GM12872 (cell line): ENCODE results near the gene TMEM127.

Experiments
- CTCF ChIP-seq: IDR thresholded peaks from 3 replicates; pipeline ENCODE4 v1.5.1; 2011; ENCODE audit warnings: low read depth, mild to moderate bottlenecking, low read length, moderate library complexity; ENCODE audit not compliant: insufficient read depth

The TMEM127 gene

DNA sequence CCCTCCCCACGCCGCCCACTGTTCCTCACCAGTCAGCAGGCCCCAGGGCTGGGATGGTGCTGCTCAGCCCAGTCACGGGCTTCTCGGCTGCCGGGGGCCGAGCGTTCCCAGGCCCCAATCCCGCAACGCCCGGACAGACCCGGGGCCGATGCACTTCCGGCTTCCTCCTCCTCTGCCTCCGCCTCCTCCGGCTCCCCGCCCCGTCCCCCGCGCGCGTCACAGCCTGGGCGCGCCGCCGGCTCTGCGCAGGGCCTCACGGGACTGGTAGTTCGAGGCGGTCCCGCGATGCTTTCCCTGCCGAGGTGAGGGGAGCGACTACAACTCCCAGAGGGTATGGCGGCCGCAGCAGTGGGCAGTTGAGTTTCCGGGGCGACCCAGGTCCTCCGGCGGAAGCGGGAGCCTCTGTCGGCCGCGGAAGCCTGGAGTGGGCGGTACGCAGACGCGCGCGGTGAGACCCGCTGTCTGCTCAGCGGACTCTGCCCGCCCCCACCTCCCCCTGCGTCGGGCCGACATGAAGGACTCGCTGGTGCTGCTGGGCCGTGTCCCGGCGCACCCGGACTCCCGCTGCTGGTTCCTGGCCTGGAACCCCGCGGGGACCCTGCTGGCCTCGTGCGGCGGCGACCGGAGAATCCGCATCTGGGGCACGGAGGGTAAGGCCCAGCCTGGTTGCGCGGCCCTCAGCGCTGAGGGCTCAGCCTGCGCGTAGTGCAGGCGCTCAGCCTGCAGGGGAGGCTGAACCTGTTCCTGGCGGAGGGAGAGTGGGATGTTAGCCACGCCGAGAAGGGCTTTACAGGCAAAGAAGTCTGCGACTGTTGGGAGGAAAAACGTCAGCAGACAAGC, at the start of gene TMEM127, which contains the start of gene CIAO1:
TSS of gene TMEM127 (minus strand) at position 158 of the 840 bp plus-strand sequence. CDS start 616 bp downstream, outside the sequence.
TSS of gene CIAO1 (plus strand) at position 386 of the 840 bp plus-strand sequence. CDS start at position 512, 126 bp downstream.
- TF ChIP-seq CTCF, result peak; percentile 66

DNA sequence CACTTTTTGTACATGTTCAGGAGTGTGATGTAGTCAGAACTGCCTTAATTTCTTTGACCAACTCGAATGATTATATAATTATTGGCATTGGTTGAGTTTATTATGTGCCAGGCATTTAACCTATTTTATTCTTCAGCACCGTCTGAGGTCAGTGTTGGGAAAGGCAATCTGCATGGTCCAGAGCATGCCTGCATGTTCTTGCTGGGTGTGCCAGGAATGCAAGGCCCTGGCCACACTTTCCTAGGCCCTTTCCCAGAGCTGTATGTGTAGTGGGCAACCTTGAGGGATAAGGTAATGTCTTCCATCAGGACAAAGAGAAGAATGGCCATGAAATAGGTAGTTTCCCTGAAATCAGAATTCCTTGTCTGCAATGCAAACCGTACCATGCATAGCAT, 49.2 kb upstream of the TMEM127 start:
- no peak for TF ChIP-seq CTCF

GRCh38 chr2:96308248-96308647, 42.5 kb upstream of the TMEM127 start:
- TF ChIP-seq CTCF, result no peak

DNA sequence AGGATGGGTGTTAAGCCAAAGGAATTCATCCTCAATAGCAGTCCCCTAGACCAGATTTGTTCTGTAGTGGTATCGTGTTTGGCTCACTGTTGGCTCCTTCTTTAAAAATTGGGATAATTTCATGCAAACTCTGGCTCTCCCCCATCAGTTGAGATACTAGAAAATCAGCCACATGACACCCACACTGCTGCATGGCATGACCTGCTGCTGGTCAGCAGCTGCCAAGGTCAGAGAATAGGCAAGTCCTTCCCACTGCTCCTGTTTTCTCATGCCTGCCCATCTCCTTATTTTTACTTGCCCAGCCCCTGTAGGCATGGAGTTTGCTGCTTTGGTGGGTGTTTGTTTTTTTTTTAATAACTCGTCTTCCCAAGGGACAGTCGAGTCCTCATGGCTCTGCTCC, 40.6 kb upstream of the TMEM127 start:
- no peak for TF ChIP-seq CTCF

DNA sequence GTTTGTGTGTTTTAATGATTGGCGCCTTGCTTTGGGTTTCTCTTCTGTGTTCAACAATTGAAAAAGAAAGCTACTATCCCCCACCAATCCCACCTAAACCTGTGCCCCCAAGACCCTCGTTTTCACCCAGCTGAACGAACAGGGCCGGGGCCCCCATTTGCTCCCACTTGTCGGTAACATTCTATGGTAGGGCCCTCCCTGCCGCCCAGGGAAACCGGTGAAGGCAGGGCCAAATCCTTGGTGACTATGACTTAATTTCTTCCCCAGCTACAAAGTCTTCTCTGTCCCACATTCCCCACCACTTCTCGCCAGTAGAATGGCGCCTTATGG, 40.1 kb upstream of the TMEM127 start:
- no peak for TF ChIP-seq CTCF

GRCh38 chr2:96305091-96305978, 39.5 kb upstream of the TMEM127 start, which contains the start of gene SNRNP200:
SNRNP200 (minus strand) TSS chr2:96305546; CDS start chr2:96305437, 109 bp downstream.
- no peak for TF ChIP-seq CTCF

DNA sequence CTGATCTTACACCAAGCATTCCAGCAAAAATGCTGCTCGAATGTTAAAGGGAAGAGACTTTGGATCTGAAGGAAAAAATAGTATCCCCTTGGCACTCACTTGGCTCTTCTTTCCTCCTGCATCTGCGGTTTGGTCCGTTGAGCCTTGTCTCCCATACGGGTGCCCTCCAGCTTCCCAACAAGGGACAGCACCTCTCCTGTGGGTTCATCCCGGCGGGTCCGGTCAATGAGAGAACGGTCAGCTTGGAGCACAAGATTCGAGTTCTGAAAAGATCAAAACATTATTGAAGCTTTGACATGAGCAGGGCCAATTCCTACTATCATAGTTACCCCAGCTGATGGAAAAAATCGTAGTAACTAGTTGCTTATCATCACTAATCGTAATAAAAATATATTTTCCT, 38.8 kb upstream of the TMEM127 start:
- no peak for TF ChIP-seq CTCF
